GM19043 (cell line): ENCODE measurements around the gene CHRDL1.
"Not testable (repeated sequence)": the region's sequence is repeated elsewhere in the genome, so short reads cannot be mapped to it uniquely, and the experiment has no call there.

Experiments used
- ATAC-seq: cut with Tn5 transposase; IDR thresholded peaks from one replicate; pipeline ENCODE4 v1.9.1; 2021; ENCODE audit warnings: low read depth; ENCODE audit not compliant: unreplicated experiment

Gene CHRDL1

GRCh38 chrX:110795645-110796406 is at the start of gene CHRDL1:
TSS of gene CHRDL1 (minus strand) at chrX:110795817. CDS start at chrX:110792181, 3,636 bp downstream.
- ATAC-seq: no peak

DNA sequence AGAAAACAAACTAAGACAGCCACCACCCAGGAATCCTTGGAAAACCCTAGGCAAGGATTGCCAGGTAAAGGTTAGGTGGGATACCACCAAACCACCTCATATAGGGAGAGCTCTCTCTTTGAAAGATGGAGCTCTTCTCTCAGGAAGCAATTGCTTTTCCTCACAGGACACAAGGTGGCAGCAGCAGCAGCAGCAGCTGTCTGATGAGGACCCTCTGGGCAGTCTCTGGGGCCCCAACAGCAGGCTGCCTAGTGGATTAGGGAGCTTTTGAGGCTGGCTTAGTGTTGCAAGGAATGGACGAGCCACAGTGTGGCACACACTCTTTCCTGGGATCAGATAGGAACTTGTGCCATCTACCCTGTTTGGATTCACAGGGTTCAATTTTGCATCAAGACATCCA is 41.4 kb upstream of the CHRDL1 start:
- ATAC-seq: no peak

- no peak for ATAC-seq
Observed at GRCh38 chrX:110836451-110836850, 40.8 kb upstream of the CHRDL1 start.

DNA sequence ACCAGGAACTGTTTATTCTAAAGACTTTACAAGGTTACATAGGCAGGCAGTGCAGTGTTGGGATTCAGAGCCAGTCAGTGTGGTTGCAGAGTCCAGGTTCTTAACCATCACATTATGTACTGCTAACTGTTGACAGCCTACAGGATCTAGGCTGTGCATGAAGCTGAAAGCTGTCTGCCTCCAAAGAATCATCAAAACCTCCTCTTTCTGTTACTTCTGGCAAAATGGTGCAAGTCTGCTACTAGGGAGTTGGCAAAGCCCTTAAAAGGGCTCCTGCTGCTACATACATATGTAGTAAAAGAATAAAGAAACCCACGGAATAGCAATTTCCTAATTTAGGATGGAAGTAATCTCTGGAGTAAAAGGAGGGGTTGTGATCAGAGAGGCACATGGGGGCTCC is 40.4 kb upstream of the CHRDL1 start:
- ATAC-seq: no peak

- no peak for ATAC-seq
Observed at GRCh38 chrX:110825972-110826371, 30.4 kb upstream of the CHRDL1 start.

DNA sequence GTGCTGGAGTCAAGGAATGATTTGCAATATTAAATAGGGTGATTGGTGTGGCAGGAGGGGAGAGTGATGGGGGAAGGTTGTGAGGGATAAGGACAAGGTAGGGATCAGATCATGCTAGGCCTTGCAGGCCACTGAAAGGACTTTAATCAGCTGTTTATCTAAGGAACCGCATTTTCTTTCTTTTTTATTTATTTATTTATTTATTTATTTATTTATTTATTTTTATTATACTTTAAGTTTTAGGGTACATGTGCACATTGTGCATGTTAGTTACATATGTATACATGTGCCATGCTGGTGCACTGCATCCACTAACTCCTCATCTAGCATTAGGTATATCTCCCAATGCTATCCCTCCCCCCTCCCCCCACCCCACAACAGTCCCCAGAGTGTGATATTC is 20.9 kb upstream of the CHRDL1 start:
- ATAC-seq: not testable (repeated sequence)

DNA sequence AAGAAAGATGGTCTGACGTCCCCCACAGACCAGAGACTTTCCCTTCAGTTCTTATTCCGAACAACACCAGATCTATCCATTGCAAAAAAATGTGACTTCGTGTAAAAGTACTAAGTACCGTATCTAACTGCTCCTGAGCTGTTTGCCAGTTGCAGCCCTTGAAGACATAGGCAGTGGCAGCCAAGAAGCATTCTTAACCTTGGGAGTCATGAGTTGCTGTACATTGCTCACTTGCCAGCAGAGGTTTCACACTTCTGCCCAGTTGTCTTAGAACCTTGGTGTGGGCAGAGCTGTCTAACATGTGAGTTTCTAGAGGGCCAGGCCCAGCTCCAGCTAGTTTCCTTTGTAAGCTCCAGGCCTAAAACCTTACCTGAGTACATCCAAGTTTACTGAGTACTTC is 10.5 kb upstream of the CHRDL1 start:
- ATAC-seq: no peak

DNA sequence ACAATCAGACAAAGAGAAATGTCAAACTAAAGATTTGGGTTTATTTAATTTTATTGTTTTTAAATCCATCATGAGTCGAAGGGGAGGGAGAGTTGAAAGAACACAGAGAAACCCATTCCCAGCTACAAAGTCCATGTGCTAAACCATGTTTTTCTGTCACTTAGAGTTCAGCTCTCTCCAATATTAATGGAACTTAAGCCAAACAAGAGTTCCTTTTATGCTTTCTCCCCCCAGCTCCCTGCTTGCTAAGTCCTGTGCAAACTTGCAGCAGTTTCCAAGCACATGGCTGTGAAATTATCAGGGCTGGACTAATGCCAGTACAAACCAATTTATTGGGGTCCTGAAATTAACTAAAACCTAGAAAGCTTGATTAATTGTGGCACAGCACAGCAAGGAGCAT is 9.7 kb upstream of the CHRDL1 start:
- no peak for ATAC-seq

DNA sequence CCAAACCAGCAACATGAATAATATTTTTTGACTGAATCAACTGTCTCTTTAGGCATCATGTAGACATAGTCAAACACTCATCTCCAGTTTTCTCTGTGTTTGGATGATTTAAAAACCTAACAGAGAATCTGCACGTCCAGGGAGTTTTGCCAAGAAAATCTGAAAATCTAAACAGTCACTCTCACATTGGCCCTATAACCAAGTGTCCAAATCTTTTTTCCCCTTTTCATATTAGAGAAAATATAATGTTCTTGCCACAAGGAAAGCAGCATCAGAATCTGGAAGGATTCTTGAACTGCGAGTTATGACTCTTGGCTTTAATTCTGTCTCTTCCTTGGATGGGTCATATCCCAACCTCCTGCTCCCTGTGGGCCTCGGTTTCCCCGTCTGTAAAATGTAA is 8.8 kb upstream of the CHRDL1 start:
- ATAC-seq: no peak

DNA sequence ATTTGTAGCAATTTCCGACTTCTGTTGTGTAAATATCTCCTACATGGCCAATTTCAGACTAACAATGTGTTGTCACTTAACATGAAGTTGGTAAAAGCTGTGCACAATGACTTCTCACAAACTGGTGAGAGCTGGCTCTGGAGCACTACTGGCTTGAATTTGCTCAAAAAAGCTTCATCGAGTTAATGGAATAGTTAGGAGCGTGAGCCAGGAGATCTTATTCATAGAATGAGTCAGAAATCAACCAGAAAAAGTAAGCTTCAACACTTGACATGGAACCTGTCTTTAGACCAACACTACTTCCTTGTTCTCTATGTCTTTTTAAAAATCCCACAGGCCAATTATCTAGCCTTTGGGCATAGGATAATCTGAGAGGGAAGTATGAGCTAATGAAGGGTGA is 7.9 kb upstream of the CHRDL1 start:
- ATAC-seq: no peak

DNA sequence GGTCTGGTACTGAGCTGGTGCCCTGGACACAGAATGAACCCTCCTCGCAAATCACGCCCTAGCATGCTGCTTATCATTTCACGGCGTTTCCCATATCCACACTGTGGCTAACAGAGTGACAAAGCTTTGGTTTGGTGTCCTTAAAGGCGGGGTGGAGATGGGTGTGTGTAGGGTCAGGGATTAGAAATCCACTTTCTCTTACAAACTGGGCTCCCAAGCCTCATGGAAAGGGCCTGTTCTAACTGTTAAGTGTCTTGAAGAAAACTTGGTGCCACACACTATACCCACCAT is 735 bp upstream of the CHRDL1 start:
- ATAC-seq: no peak

DNA sequence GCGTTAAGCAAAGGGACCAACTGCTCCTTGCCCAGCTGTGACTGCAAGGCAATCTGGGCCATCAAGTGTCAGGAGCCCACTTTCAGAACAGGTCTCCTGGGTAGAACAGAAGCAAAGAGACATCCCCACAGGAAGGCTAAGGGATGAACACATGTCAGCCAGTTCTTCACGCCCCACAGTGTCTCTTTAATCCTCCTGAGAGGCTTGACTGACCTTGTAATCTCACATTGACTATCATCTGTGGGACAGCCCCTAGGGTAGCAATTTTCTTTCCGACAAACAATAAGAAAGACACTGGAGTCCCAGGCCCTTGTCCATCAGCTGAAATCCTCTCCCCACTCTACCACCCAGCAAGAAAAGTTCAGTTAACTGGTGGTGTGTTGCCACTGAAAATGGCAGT is 1.0 kb downstream of the CHRDL1 start:
- no peak for ATAC-seq

GRCh38 chrX:110791071-110791470 is 4.5 kb downstream of the CHRDL1 start:
- no peak for ATAC-seq

DNA sequence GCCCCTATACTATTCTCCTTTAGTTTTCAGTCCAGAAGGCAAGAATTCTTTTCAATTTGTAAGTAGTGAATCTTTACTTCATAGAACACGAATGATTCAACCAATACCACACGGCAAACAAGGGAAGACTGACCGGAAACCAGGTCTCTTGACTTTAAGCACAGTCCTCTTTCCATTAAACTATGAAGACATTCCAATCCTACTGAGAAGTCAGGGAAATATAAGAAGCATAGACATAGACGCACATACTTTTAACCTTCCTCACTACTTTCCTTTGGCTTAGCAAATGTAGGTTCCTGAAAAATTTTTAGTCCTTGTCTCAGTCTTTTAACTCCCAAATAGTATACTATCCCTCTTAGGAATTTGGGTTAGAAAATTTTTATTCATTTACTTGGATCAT is 9.1 kb downstream of the CHRDL1 start:
- no peak for ATAC-seq

DNA sequence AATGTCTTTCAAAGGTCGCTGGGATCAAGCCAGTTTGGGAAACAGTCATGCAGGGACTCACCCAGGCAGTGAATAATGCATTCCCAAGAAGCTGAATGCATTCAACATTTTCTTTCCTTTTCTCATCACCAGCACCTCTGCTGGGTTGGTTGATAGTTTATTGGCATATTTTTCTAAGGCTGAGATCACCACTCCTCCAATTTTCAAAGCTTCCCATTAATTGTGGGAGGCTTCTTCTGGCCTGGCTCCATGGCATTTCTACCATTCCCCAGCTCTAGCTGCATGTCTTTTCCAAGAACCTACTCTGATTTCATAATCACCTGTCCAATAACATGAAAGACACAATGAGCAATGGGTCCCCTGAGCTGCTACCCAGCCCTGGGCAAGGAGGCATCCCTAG is 35.8 kb downstream of the CHRDL1 start:
- no peak for ATAC-seq

GRCh38 chrX:110758781-110759422 is 36.7 kb downstream of the CHRDL1 start:
- no peak for ATAC-seq

DNA sequence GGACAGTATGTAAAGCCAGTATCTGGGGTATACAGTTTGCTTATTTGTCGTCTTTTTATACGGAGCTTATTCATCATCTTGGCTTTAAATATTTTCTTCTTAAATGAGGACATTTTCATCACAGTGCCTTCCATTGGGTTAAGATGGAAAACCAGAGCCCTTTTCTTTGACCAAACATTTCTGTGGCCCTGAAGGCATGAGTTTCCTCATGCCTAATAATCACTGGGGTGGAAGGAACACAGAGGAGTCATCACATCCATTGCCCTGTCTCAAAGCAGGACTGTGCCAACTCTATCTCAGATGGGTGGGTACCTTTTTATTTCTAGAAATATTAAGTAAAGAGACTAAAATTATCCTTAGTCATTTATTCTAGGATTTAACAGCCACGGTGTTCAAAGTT is 40.0 kb downstream of the CHRDL1 start:
- ATAC-seq: no peak

DNA sequence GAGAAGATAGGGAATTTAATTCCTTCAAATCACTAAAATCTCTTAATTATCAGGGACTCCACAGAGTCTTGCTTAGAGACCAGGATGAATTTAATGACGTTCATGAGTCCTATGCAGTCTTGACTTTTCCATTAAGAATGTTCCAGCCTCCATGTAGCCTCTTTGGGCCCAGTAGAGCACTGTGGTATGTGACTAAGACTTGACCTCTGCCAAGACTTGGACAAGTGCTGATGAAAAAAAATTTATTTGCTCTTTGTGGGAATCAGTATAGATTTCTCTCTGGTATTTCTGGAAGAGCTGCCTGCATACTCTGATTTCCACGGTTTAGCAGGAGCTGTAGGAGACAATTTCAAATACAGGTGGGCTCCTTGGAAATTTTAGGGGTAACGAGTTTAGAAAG is 40.6 kb downstream of the CHRDL1 start:
- no peak for ATAC-seq

GRCh38 chrX:110750526-110751189 is 45.0 kb downstream of the CHRDL1 start:
- no peak for ATAC-seq

DNA sequence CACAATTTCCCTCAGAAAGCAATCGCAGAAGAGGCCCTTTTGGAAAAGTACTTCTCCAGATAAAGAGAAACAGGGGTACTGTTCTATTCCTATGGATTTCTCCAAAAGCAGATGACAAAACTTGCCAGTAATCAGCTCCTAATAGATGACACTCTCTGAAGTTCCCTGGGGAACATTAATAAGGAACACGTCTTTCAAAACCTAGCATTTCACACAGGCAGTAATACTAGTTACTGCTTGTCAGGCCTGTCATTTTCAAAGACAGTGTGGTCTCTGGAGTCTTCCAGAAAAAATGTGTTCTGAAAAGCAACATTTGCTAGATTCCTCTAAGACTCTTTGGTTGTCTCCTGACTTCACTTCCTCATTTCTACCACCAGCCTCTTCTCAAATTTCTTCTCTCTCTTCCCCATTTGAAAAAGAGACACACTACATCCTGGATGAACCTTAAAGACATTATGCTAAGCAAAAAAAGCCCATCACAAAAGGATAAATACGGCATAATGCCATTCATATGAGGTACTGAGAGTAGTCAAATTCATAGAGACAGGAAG is 47.3 kb downstream of the CHRDL1 start:
- ATAC-seq: no peak

GRCh38 chrX:110746014-110746413 is 49.6 kb downstream of the CHRDL1 start:
- ATAC-seq: no peak

DNA sequence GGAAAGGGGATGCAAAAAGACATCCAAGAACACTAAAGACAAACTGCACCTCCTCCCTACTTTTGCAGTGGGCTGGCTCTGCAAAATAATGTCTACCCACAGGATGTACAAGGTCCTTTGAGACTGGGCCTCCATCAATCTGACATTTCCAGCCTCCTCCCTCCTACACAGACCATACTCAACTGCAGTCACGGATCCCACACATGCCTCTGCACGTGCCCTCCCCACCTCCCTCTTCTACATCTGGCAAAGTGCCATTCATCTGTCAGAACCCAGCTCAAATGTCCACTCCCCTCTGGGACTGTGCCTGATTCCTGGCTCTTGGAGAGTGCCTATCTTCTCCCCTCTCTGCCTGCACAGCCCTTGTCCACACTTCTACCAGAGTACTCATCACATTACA is 50.3 kb downstream of the CHRDL1 start:
- ATAC-seq: no peak
